Fibroblast of lung (primary cell): ENCODE results near the gene KIF6.

Experiments used
- CTCF ChIP-seq, 2 donors: IDR thresholded peaks in 1 of 2; conservative IDR thresholded peaks in 1 of 2; 1 replicate in 1 of 2; 2 replicates in 1 of 2; pipeline ENCODE4 v1.5.1; 2011 to 2012; ENCODE audit warnings: low read length in 2 of 2, control low read depth in 1 of 2, inconsistent platforms in 1 of 2, low read depth in 1 of 2, mild to moderate bottlenecking in 1 of 2
- EZH2 ChIP-seq: IDR thresholded peaks from 2 replicates; pipeline ENCODE4 v1.5.1; 2012; ENCODE audit warnings: low read length, control low read depth, mild to moderate bottlenecking; ENCODE audit errors: missing control alignments

DNA sequence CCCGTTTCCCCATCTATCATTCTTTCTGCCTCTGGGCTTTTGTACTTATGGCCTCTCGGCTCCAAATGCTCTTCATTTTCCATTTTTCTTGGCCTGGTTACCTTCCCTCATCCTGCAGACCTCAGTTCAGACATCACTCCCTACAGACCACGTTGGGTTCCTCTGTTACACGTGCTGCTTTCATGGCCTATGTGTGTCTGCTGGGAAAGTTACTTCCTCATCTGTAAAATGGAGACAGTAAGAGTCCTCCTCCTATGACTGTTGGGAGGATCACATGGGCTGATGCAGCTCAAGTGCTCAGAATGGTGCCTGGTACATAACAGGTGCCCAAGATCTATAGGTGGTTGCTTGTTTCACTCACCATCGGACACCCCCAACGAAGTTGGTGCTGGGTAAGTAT is 424.5 kb downstream of the KIF6 start:
- TF ChIP-seq CTCF (conservative IDR thresholded peaks at IDR 0.05 in 1 of 2, IDR thresholded peaks at IDR 0.05 in 1 of 2; ENCODE audit: low read depth in 1 of 2, low read length in 2 of 2) (no peak), EZH2 (no peak)
